Esophagus muscularis mucosa (tissue), 4 donors: ENCODE measurements around the gene TMEM50A. TPM values are rescaled to one million over a fixed set of nuclear protein-coding genes. Genes with fewer than 3 reads are reported as not detected.
"Not testable (repeated sequence)": the region's sequence is repeated elsewhere in the genome, so short reads cannot be mapped to it uniquely, and the experiment has no call there.

Source experiments
- DNase-seq: peaks from one replicate; pipeline ENCODE4 v3.0.0-alpha.2; 2017; ENCODE audit errors: extremely low spot score
- H3K27ac ChIP-seq, 4 donors: fragments of 200-600 bp; sonication (generic); replicated peaks in 1 of 4; 1 replicate in 3 of 4; 2 replicates in 1 of 4; pipeline ENCODE4 v1.5.1; 2016 to 2019; ENCODE audit warnings: mild to moderate bottlenecking in 1 of 4
- H3K27me3 ChIP-seq, 4 donors: fragments of 200-600 bp; sonication (generic); one replicate each; pipeline versions ENCODE4 v1.5.1 to v1.6.0; 2016 to 2019
- H3K36me3 ChIP-seq, 4 donors: fragments of 200-600 bp; sonication (generic); one replicate each; pipeline ENCODE4 v1.5.1; 2016 to 2019
- H3K4me1 ChIP-seq, 4 donors: fragments of 200-600 bp; sonication (generic); one replicate each; pipeline ENCODE4 v1.5.1; 2016 to 2019
- H3K4me3 ChIP-seq, 4 donors: fragments of 200-600 bp; sonication (generic); 1 replicate in 2 of 4; 2 replicates in 2 of 4; pipeline ENCODE4 v1.5.1; 2016 to 2019; ENCODE audit warnings: mild to moderate bottlenecking in 4 of 4, moderate library complexity in 1 of 4
- H3K9me3 ChIP-seq, 4 donors: fragments of 200-600 bp; sonication (generic); 1 replicate in 3 of 4; 2 replicates in 1 of 4; pipeline ENCODE4 v1.5.1; 2016 to 2019
- CTCF ChIP-seq, 3 experiments: fragments of 200-600 bp in 2 of 3; fragments of 450-650 bp in 1 of 3; sonication (generic) in 2 of 3; IDR thresholded peaks; one replicate each; pipeline ENCODE4 v1.5.1; 2017 to 2019; ENCODE audit warnings: antibody characterized with exemption in 3 of 3, mild to moderate bottlenecking in 2 of 3, moderate library complexity in 1 of 3
- EP300 ChIP-seq: sonication (generic); formaldehyde crosslinking; IDR thresholded peaks from one replicate; pipeline ENCODE4 v1.6.1; 2017; ENCODE audit warnings: antibody characterized with exemption
- POLR2A ChIP-seq: fragments of 450-650 bp; IDR thresholded peaks from one replicate; pipeline ENCODE4 v1.6.1; 2017; ENCODE audit warnings: antibody characterized with exemption, moderate library complexity, mild to moderate bottlenecking, low read depth
- POLR2AphosphoS5 ChIP-seq, 2 donors: sonication (generic); formaldehyde crosslinking; IDR thresholded peaks; one replicate each; pipeline ENCODE4 v1.6.1; 2017; ENCODE audit warnings: antibody characterized with exemption in 2 of 2
- WGBS: methylation state at CpG from one replicate; pipeline ENCODE4 v1.1.5; 2018; 5-methylcytosine and 5-hydroxymethylcytosine counted together
- intact Hi-C: fragments of 100-400 bp; cut with DNase I; formaldehyde crosslinking; loops from one replicate; pipeline ENCODE4 v1.15.1; 2023
- total RNA-seq, 4 donors: library from RNA; depleted of rRNA; stranded (reverse); fragments of >200 nt; gene quantifications; one replicate each; pipeline versions ENCODE4 v1.1.0 to v1.2.1, GENCODE V29; 2016

The TMEM50A gene
- total RNA-seq, 4 donors from 2014 or later, result 85.1 to 106 (median 98.4) TPM

GRCh38 chr1:25360596-25361581 lies 22.8 kb downstream of the TMEM50A start:
- Histone ChIP-seq H3K36me3 (peaks cover 18 to 63% (median 52%) of the 10 kb centered on the region in 4 donors), H3K27ac (no peak overlapping the region), H3K4me1 (peaks cover 3 to 12% (median 7%) of the 10 kb centered on the region in 4 donors), H3K9me3 (no peaks in the 10 kb centered on the region), H3K4me3 (no peak overlapping the region), H3K27me3 (no peaks in the 10 kb centered on the region)
- intact Hi-C loops, result no loop called here
- TF ChIP-seq EP300 (no peak), POLR2A (no peak), POLR2AphosphoS5 (IDR thresholded peaks at IDR 0.05) (no peak), CTCF (IDR thresholded peaks at IDR 0.05) (no peak)
- DNase-seq, result no peak
- WGBS, result 86% methylated on average over 7 of the region's 7 CpGs

GRCh38 chr1:25361901-25362300 lies 23.8 kb downstream of the TMEM50A start:
- no peak overlapping the region for H3K4me3 ChIP-seq
- H3K4me1 ChIP-seq, result peaks cover 3 to 8% (median 6%) of the 10 kb centered on the region in 4 donors
- no peak for TF ChIP-seq POLR2AphosphoS5 (IDR thresholded peaks at IDR 0.05)
- TF ChIP-seq EP300, result no peak
- no peak for TF ChIP-seq POLR2A
- TF ChIP-seq CTCF (IDR thresholded peaks at IDR 0.05), result no peak
- H3K27me3 ChIP-seq, result no peaks in the 10 kb centered on the region
- peaks cover 18 to 53% (median 44%) of the 10 kb centered on the region in 4 donors for H3K36me3 ChIP-seq
- H3K9me3 ChIP-seq, result no peaks in the 10 kb centered on the region
- no peak for DNase-seq
- H3K27ac ChIP-seq, result peak overlapping the region in 1 of 4 donors; percentile 35
- 71% methylated on average over 2 of the region's 2 CpGs for WGBS
- intact Hi-C loops, result no loop called here

DNA sequence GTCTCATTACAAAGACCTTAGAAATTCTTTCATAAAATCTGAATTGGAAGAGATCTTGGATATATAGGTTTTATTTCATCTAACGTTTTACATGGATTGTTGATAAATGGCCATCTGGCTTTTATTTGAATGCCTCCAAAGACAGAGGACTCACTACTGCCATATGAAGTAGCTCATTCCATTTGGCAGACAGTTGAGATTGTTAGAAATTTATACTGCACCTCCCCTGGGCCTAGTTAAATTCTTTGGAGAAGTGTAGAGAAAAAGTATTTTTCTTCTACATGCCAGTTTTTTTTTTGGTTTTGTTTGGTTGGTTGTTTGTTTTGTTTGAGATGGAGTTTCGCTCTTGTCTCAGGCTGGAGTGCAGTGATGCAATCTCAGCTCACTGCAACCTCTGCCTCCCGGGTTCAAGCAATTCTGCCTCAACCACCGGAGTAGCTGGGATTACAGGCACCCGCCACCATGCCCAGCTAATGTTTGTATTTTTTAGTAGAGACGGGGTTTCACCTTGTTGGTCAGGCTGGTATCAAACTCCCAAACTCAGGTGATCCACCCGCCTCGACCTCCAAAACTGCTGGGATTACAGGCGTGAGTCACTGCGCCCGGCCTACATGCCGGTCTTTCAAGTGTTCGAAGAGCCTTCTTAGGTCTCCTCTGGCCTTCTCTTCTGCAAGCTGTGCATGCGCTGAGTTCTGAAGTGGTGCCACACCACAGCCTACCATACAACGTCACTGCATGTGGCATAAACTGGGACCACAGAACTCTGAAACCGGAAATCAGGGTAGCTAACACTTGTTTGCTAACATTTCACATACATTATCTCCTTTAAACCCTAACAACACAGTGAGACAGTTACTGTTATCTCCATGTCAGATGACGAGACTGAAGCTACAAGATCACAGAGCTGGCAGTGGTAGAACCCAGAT lies 24.8 kb downstream of the TMEM50A start:
- H3K4me3 ChIP-seq, H3K9me3 ChIP-seq, H3K4me1 ChIP-seq, intact Hi-C loops, DNase-seq, H3K27ac ChIP-seq, H3K27me3 ChIP-seq: not testable (repeated sequence)
- H3K36me3 ChIP-seq, result peaks cover 16 to 43% (median 36%) of the 10 kb centered on the region in 4 donors
- WGBS, result no CpG with 5 or more reads among the region's 17 CpGs

GRCh38 chr1:25369241-25369640 lies 31.1 kb downstream of the TMEM50A start:
- 86% methylated on average over 3 of the region's 4 CpGs for WGBS
- intact Hi-C loops, result no loop called here

GRCh38 chr1:25369691-25370271 lies 31.6 kb downstream of the TMEM50A start:
- H3K4me1 ChIP-seq, H3K9me3 ChIP-seq, intact Hi-C loops, H3K27ac ChIP-seq, DNase-seq, H3K36me3 ChIP-seq, H3K27me3 ChIP-seq, H3K4me3 ChIP-seq: not testable (repeated sequence)
- 84% methylated on average over 12 of the region's 12 CpGs for WGBS

More at GRCh38 chr1:25369241-25369640, 31.1 kb downstream of the TMEM50A start:
- no peak for DNase-seq
- Histone ChIP-seq H3K9me3 (no peaks in the 10 kb centered on the region), H3K4me3 (no peak overlapping the region), H3K4me1 (no peaks in the 10 kb centered on the region), H3K27ac (no peak overlapping the region), H3K27me3 (no peaks in the 10 kb centered on the region), H3K36me3 (no peaks in the 10 kb centered on the region)
- no peak for TF ChIP-seq EP300
- TF ChIP-seq POLR2AphosphoS5 (IDR thresholded peaks at IDR 0.05), result no peak
- no peak for TF ChIP-seq CTCF (IDR thresholded peaks at IDR 0.05)
- no peak for TF ChIP-seq POLR2A

DNA sequence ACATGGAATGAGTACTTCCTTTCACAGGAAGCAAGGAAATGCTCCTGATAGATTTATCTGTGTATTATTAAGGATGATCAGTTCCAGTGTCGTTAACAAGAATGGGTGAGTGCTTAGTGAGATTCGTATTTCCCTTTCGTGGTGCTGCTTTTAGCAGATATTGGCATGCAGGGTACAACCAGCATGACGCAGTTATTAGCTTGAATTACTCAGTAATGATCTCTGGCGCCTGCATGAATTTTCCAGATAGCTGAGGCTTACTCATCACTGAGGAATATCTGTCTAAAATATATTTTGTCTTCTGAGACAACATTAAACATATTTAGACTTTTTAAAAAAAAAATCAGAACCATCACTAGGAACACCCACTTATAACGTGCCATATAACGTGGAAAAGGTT lies 33.6 kb downstream of the TMEM50A start:
- H3K36me3 ChIP-seq, H3K4me3 ChIP-seq, DNase-seq, H3K27me3 ChIP-seq, intact Hi-C loops, H3K27ac ChIP-seq, H3K4me1 ChIP-seq, H3K9me3 ChIP-seq: not testable (repeated sequence)
- 76% methylated on average over 7 of the region's 7 CpGs for WGBS

DNA sequence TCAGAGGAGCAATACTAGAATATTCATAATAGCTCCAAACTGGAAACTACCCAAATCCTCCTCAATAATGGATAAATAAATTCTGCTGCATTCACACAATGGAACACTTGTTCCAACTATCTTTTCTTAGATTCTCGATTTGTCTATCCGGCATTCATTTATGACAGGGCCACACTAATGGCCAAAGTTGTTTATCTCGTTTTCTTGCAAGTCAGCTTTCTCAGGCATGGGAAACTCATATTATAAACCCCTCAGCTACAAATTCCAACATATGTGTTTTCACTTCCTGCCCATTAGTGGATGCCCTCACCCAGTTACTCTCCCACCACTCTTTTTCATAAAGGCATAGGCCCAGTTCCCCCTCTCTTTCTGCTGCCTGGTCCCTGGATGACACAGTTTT lies 40.2 kb downstream of the TMEM50A start:
- intact Hi-C loops, H3K27ac ChIP-seq: not testable (repeated sequence)
- WGBS, result 87% methylated on average over 3 of the region's 3 CpGs

GRCh38 chr1:25382543-25382942 lies 44.4 kb downstream of the TMEM50A start:
- intact Hi-C loops, DNase-seq, H3K4me1 ChIP-seq, H3K27ac ChIP-seq, H3K4me3 ChIP-seq, H3K27me3 ChIP-seq, H3K9me3 ChIP-seq, H3K36me3 ChIP-seq: not testable (repeated sequence)
- WGBS, result 82% methylated on average over 1 of the region's 1 CpG

More for the DNA sequence above, 40.2 kb downstream of the TMEM50A start:
- not testable (repeated sequence) for H3K9me3 ChIP-seq, H3K36me3 ChIP-seq, H3K4me1 ChIP-seq, DNase-seq, H3K4me3 ChIP-seq, H3K27me3 ChIP-seq
